Ectodermal cell (in vitro differentiated cells): ENCODE data around the gene MBNL1.

Experiments
- H3K27ac ChIP-seq: 2 replicates; pipeline ENCODE4 v1.7.0; 2013; ENCODE audit warnings: mild to moderate bottlenecking, low read depth, low read length; ENCODE audit not compliant: insufficient read depth, poor library complexity, severe bottlenecking
- H3K27me3 ChIP-seq: 2 replicates; pipeline ENCODE4 v1.7.0; 2013; ENCODE audit warnings: mild to moderate bottlenecking, low read length; ENCODE audit not compliant: insufficient read depth, control insufficient read depth, poor library complexity, severe bottlenecking
- H3K36me3 ChIP-seq: one replicate; pipeline ENCODE4 v1.7.0; 2013; ENCODE audit warnings: low read length; ENCODE audit not compliant: control insufficient read depth, insufficient read depth
- H3K4me1 ChIP-seq: one replicate; pipeline ENCODE4 v1.7.0; 2013; ENCODE audit warnings: low read length; ENCODE audit not compliant: control insufficient read depth, insufficient read depth
- H3K4me3 ChIP-seq: 2 replicates; pipeline ENCODE4 v1.7.0; 2013; ENCODE audit warnings: low read depth, low read length, control low read depth; ENCODE audit not compliant: insufficient read depth
- H3K9me3 ChIP-seq: 2 replicates; pipeline ENCODE4 v1.7.0; 2013; ENCODE audit warnings: mild to moderate bottlenecking, low read length, moderate library complexity; ENCODE audit not compliant: control insufficient read depth
- WGBS, 2 experiments: methylation state at CpG; one replicate each; pipeline ENCODE4 v1.1.7; 2013; ENCODE audit warnings: missing lambda C conversion rate in 2 of 2; 5-methylcytosine and 5-hydroxymethylcytosine counted together

The MBNL1 gene

DNA sequence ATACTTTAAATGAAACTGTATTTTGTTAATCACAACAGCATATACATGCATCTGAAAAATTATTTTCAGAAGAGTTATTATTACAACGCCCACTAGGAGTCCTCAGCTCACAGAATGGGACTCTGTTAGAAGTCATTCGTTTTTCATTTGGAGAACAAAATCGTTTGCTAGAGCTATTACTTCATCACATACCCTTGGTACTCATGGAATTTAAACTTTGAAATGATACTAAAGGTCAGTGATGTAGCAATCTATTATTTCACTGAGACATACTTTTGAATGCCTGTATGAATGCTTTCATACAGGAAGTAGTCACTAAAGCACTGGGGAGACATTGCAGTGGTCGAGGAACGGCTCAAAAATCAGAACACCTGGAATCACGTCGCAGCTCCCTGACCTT, 198.1 kb downstream of the MBNL1 start:
- WGBS, 2 experiments = 78 to 91% methylated on average over 7 of the region's 7 CpGs
- no peaks in the 10 kb centered on the region for H3K36me3 ChIP-seq

GRCh38 chr3:152469248-152470025, 200.7 kb downstream of the MBNL1 start:
- WGBS, 2 experiments = 87 to 98% methylated on average over 3 of the region's 4 CpGs
- H3K4me1 ChIP-seq = no peaks in the 10 kb centered on the region
- H3K27me3 ChIP-seq = no peaks in the 10 kb centered on the region
- no peaks in the 10 kb centered on the region for H3K36me3 ChIP-seq
- no peak overlapping the region for H3K27ac ChIP-seq
- H3K4me3 ChIP-seq = no peak overlapping the region
- no peaks in the 10 kb centered on the region for H3K9me3 ChIP-seq

More for the DNA sequence above, 198.1 kb downstream of the MBNL1 start:
- Histone ChIP-seq H3K4me1 (no peaks in the 10 kb centered on the region), H3K9me3 (no peaks in the 10 kb centered on the region), H3K27ac (no peak overlapping the region), H3K27me3 (no peaks in the 10 kb centered on the region), H3K4me3 (no peak overlapping the region)

GRCh38 chr3:152470095-152470494, 201.4 kb downstream of the MBNL1 start:
- H3K36me3 ChIP-seq = no peaks in the 10 kb centered on the region
- H3K27me3 ChIP-seq = no peaks in the 10 kb centered on the region
- no peak overlapping the region for H3K27ac ChIP-seq
- 97 to 100% methylated on average over 4 of the region's 4 CpGs for WGBS, 2 experiments
- H3K9me3 ChIP-seq = no peaks in the 10 kb centered on the region
- H3K4me1 ChIP-seq = no peaks in the 10 kb centered on the region
- H3K4me3 ChIP-seq = no peak overlapping the region

- Histone ChIP-seq H3K4me3 (no peak overlapping the region), H3K36me3 (no peaks in the 10 kb centered on the region)
- 43 to 60% methylated on average over 1 of the region's 1 CpG for WGBS, 2 experiments
These were observed 202.2 kb downstream of the MBNL1 start for GRCh38 chr3:152470893-152471292.

GRCh38 chr3:152471814-152472671, 203.3 kb downstream of the MBNL1 start:
- H3K4me3 ChIP-seq = no peak overlapping the region
- H3K9me3 ChIP-seq = no peaks in the 10 kb centered on the region
- WGBS, 2 experiments = 72 to 78% methylated on average over 15 of the region's 15 CpGs
- no peaks in the 10 kb centered on the region for H3K27me3 ChIP-seq
- H3K36me3 ChIP-seq = no peaks in the 10 kb centered on the region
- no peaks in the 10 kb centered on the region for H3K4me1 ChIP-seq
- no peak overlapping the region for H3K27ac ChIP-seq

More at GRCh38 chr3:152470893-152471292, 202.2 kb downstream of the MBNL1 start:
- Histone ChIP-seq H3K4me1 (no peaks in the 10 kb centered on the region), H3K9me3 (no peaks in the 10 kb centered on the region), H3K27ac (no peak overlapping the region), H3K27me3 (no peaks in the 10 kb centered on the region)

- no peak overlapping the region for H3K4me3 ChIP-seq
- no peaks in the 10 kb centered on the region for H3K36me3 ChIP-seq
- H3K4me1 ChIP-seq = no peaks in the 10 kb centered on the region
- H3K27me3 ChIP-seq = no peaks in the 10 kb centered on the region
- WGBS, 2 experiments = 95 to 96% methylated on average over 3 of the region's 3 CpGs
- H3K27ac ChIP-seq = no peak overlapping the region
- H3K9me3 ChIP-seq = no peaks in the 10 kb centered on the region
These were observed 203.9 kb downstream of the MBNL1 start for GRCh38 chr3:152472672-152472954.

DNA sequence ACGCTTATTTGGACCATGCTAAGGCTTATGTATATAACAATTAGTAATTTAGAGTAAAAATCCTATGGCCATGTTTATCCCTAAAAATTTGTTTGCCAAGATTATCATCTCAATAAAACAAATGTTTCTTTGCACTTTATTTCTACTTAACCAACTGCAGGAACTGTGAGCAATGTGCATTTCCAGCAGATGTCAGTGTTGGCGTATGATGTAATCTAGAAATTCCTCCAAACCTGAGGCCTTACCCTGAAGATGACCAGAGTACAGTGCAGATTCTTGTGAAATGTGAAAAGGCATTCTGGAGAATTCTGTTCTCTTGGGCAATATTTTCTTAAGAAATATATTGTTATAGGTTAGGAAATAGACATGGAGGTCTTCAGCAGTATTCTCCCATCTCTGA, 205.9 kb downstream of the MBNL1 start:
- H3K4me3 ChIP-seq = no peak overlapping the region
- WGBS, 2 experiments = 87 to 92% methylated on average over 1 of the region's 2 CpGs
- H3K9me3 ChIP-seq = no peaks in the 10 kb centered on the region
- H3K4me1 ChIP-seq = no peaks in the 10 kb centered on the region
- no peak overlapping the region for H3K27ac ChIP-seq
- no peaks in the 10 kb centered on the region for H3K27me3 ChIP-seq
- no peaks in the 10 kb centered on the region for H3K36me3 ChIP-seq

GRCh38 chr3:152477422-152477821, 208.7 kb downstream of the MBNL1 start:
- no peaks in the 10 kb centered on the region for H3K27me3 ChIP-seq
- 94 to 99% methylated on average over 2 of the region's 2 CpGs for WGBS, 2 experiments

DNA sequence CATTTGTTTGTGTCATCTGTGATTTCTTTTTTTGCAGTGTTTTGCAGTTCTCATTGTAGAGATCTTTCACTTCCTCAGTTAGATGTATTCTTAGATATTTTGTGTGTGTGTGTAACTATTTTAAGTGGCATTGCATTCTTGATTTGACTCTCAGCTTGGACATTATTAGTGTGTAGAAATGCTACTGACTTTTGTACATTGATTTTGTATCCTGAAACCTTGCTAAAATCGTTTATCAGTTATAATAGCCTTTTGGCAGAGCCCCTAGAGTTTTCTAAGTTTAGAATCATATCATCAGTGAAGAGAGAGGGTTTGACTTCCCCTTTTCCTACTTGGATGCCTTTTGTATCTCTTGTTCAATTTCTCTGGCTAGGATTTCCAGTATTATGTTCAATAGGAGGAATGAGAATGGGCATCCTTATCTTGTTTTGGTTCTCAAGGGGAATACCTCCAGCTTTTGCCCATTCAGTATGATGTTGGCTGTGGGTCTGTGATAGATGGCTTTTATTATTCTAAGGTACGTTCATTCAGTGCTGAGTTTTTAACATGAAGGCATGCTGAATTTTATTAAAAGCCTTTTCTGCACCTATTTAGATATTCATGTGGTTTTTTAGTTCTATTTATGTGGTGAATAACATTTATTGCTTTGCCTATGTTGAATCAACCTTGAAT, 211.7 kb downstream of the MBNL1 start:
- no peaks in the 10 kb centered on the region for H3K4me1 ChIP-seq
- no peaks in the 10 kb centered on the region for H3K9me3 ChIP-seq
- H3K27ac ChIP-seq = no peak overlapping the region
- H3K4me3 ChIP-seq = no peak overlapping the region
- no peaks in the 10 kb centered on the region for H3K36me3 ChIP-seq
- WGBS, 2 experiments = 83 to 89% methylated on average over 2 of the region's 2 CpGs
- H3K27me3 ChIP-seq = no peaks in the 10 kb centered on the region

More at GRCh38 chr3:152477422-152477821, 208.7 kb downstream of the MBNL1 start:
- H3K9me3 ChIP-seq = no peaks in the 10 kb centered on the region
- no peak overlapping the region for H3K27ac ChIP-seq
- no peaks in the 10 kb centered on the region for H3K4me1 ChIP-seq
- H3K4me3 ChIP-seq = no peak overlapping the region
- H3K36me3 ChIP-seq = no peaks in the 10 kb centered on the region

- Histone ChIP-seq H3K4me1 (no peaks in the 10 kb centered on the region), H3K9me3 (no peaks in the 10 kb centered on the region), H3K27me3 (no peaks in the 10 kb centered on the region), H3K27ac (no peak overlapping the region), H3K4me3 (no peak overlapping the region), H3K36me3 (no peaks in the 10 kb centered on the region)
- WGBS, 2 experiments = 78 to 90% methylated on average over 1 of the region's 1 CpG
These were observed 217.6 kb downstream of the MBNL1 start for GRCh38 chr3:152486364-152486763.
